ENCODE results near the gene PTPRE. TPM values are rescaled to one million over a fixed set of nuclear protein-coding genes. Genes with fewer than 3 reads are reported as not detected.
A peak's percentile ranks its signal among the peaks of the same experiment; 100 is the strongest.

The PTPRE gene
- total RNA-seq, 3 donors from 2014 or later (not counting 1 experiment from before 2014, with no cell fraction given): 274 to 280 (median 275) TPM

- H3K36me3 ChIP-seq (ENCODE audit: control insufficient read depth, insufficient read depth, low read length): peaks cover 61% of the 10 kb centered on the region
- DNase-seq (no peak), ATAC-seq (no peak)
- H3K36me3 Mint-ChIP-seq: peaks cover 9% of the 10 kb centered on the region
- no peaks in the 10 kb centered on the region for H3K27me3 Mint-ChIP-seq (ENCODE audit: low read depth in 2 of 2)
- peak overlapping the region; percentile 96 for H3K27ac ChIP-seq (ENCODE audit: low read length)
- peaks cover 81 to 85% of the 10 kb centered on the region in 2 donors for H3K4me1 Mint-ChIP-seq
- H3K4me3 Mint-ChIP-seq: peak overlapping the region; percentile 96
- H3K27me3 ChIP-seq (ENCODE audit: control insufficient read depth, insufficient read depth, low read length): no peaks in the 10 kb centered on the region
- 89% methylated on average over 5 of the region's 5 CpGs for WGBS (ENCODE audit: insufficient coverage)
- no peaks in the 10 kb centered on the region for H3K9me3 ChIP-seq (ENCODE audit: control insufficient read depth, insufficient read depth, low read length)
- peak overlapping the region; percentile 97 to 99 for H3K27ac Mint-ChIP-seq
- TF ChIP-seq CTCF (IDR thresholded peaks at IDR 0.05): no peak
- intact Hi-C loops (cut with micrococcal nuclease): no loop called here
- no peak overlapping the region for H3K4me3 ChIP-seq (ENCODE audit: low read length)
- peaks cover 89% of the 10 kb centered on the region for H3K4me1 ChIP-seq (ENCODE audit: control insufficient read depth, insufficient read depth, low read length)
- no peaks in the 10 kb centered on the region for H3K9me3 Mint-ChIP-seq
These were observed 144.6 kb downstream of the PTPRE start for GRCh38 chr10:128051548-128051947.

- Histone ChIP-seq H3K27me3 (ENCODE audit: control insufficient read depth, insufficient read depth, low read length) (no peaks in the 10 kb centered on the region), H3K36me3 (ENCODE audit: control insufficient read depth, insufficient read depth, low read length) (peaks cover 70% of the 10 kb centered on the region), H3K9me3 (ENCODE audit: control insufficient read depth, insufficient read depth, low read length) (no peaks in the 10 kb centered on the region), H3K4me1 (ENCODE audit: control insufficient read depth, insufficient read depth, low read length) (peaks cover 77% of the 10 kb centered on the region), H3K27ac (ENCODE audit: low read length) (no peak overlapping the region), H3K4me3 (ENCODE audit: low read length) (no peak overlapping the region)
- ATAC-seq (no peak), DNase-seq (no peak)
- peaks cover 80 to 81% of the 10 kb centered on the region in 2 donors for H3K4me1 Mint-ChIP-seq
- WGBS (ENCODE audit: insufficient coverage): 83% methylated on average over 7 of the region's 7 CpGs
- no peaks in the 10 kb centered on the region for H3K27me3 Mint-ChIP-seq (ENCODE audit: low read depth in 2 of 2)
- peak overlapping the region; percentile 96 for H3K4me3 Mint-ChIP-seq
- peak overlapping the region; percentile 97 to 99 for H3K27ac Mint-ChIP-seq
- intact Hi-C loops (cut with micrococcal nuclease): no loop called here
- no peaks in the 10 kb centered on the region for H3K9me3 Mint-ChIP-seq
- H3K36me3 Mint-ChIP-seq: peaks cover 14% of the 10 kb centered on the region
- TF ChIP-seq CTCF (IDR thresholded peaks at IDR 0.05): no peak
These were observed 145.8 kb downstream of the PTPRE start for GRCh38 chr10:128052696-128053095.

- H3K4me1 Mint-ChIP-seq: peaks cover 80 to 81% of the 10 kb centered on the region in 2 donors
- intact Hi-C loops (cut with micrococcal nuclease): no loop called here
- no peaks in the 10 kb centered on the region for H3K9me3 Mint-ChIP-seq
- H3K4me3 Mint-ChIP-seq: no peak overlapping the region
- H3K36me3 Mint-ChIP-seq: peaks cover 17% of the 10 kb centered on the region
- peak overlapping the region in 1 of 2 donors; percentile 99 for H3K27ac Mint-ChIP-seq
- Histone ChIP-seq H3K4me1 (ENCODE audit: control insufficient read depth, insufficient read depth, low read length) (peaks cover 81% of the 10 kb centered on the region), H3K27me3 (ENCODE audit: control insufficient read depth, insufficient read depth, low read length) (no peaks in the 10 kb centered on the region), H3K27ac (ENCODE audit: low read length) (peak overlapping the region; percentile 6), H3K4me3 (ENCODE audit: low read length) (no peak overlapping the region), H3K36me3 (ENCODE audit: control insufficient read depth, insufficient read depth, low read length) (peaks cover 77% of the 10 kb centered on the region), H3K9me3 (ENCODE audit: control insufficient read depth, insufficient read depth, low read length) (no peaks in the 10 kb centered on the region)
- no peaks in the 10 kb centered on the region for H3K27me3 Mint-ChIP-seq (ENCODE audit: low read depth in 2 of 2)
- ATAC-seq (no peak), DNase-seq (no peak)
- no peak for TF ChIP-seq CTCF (IDR thresholded peaks at IDR 0.05)
- 95% methylated on average over 6 of the region's 7 CpGs for WGBS (ENCODE audit: insufficient coverage)
These were observed 146.5 kb downstream of the PTPRE start for GRCh38 chr10:128053356-128053755.
